HT1080 (cell line): ENCODE data around the gene OVAAL. TPM values are rescaled to one million over a fixed set of nuclear protein-coding genes. Genes with fewer than 3 reads are reported as not detected.
"Not testable (repeated sequence)": the region's sequence is repeated elsewhere in the genome, so short reads cannot be mapped to it uniquely, and the experiment has no call there.

Experiments
- DNase-seq: peaks from one replicate; pipeline ENCODE4 v3.0.0-alpha.2; 2015; ENCODE audit warnings: low read depth
- total RNA-seq: library from RNA; depleted of rRNA; stranded (reverse); fragments of >200 nt; shearing (Covaris generic); gene quantifications from 2 replicates; pipeline ENCODE4 v1.2.3, GENCODE V29; 2014

The OVAAL gene
- total RNA-seq, 1 experiment from 2014 or later, result 2.7 TPM

GRCh38 chr1:180540697-180541594, 17.8 kb upstream of the OVAAL start:
- peak; percentile 45 for DNase-seq

- DNase-seq, result no peak
These were observed 16.5 kb upstream of the OVAAL start for GRCh38 chr1:180542113-180542837.

- no peak for DNase-seq
These were observed 16.0 kb upstream of the OVAAL start for GRCh38 chr1:180542838-180543145.

GRCh38 chr1:180544050-180544449, 14.7 kb upstream of the OVAAL start:
- DNase-seq, result no peak

GRCh38 chr1:180545991-180546390, 12.8 kb upstream of the OVAAL start:
- DNase-seq, result no peak

- no peak for DNase-seq
These were observed 10.0 kb upstream of the OVAAL start for GRCh38 chr1:180548686-180549317.

DNA sequence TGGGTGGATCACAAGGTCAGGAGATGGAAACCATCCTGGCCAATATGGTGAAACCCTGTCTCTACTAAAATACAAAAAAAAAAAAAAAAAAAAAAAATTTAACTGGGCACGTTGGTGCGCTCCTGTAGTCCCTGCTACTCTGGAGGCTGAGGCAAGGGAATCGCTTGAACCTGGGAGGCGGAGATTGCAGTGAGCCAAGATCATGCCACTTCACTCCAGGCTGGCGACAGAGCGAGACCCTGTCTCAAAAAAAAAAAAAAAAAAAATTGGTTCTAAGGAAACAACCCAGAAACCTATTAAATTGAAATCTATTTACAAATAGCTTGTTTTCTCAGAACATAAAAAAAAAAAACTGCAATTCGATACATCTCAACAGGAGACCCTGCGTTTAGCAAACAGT, 9.0 kb upstream of the OVAAL start:
- DNase-seq, result not testable (repeated sequence)

GRCh38 chr1:180550241-180550640, 8.5 kb upstream of the OVAAL start:
- no peak for DNase-seq

GRCh38 chr1:180551997-180552396, 6.8 kb upstream of the OVAAL start:
- no peak for DNase-seq

DNA sequence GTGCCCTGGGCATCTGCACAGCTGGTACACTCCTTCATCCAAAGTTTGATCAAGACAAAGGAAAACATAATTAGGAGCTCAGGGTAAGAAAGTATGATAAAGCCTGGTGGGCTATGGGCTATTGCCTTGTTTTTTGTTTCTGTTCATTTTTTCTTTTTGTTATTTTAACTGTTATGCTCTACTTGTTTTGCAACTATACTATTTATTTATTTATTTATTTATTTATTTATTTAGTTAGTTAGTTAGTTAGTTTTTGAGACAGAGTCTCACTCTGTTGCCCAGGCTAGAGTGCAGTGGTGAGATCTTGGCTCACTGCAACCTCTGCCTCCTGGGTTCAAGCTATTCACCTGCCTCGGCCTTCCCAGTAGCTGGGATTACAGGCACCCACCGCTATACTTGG, 5.7 kb upstream of the OVAAL start:
- not testable (repeated sequence) for DNase-seq

DNA sequence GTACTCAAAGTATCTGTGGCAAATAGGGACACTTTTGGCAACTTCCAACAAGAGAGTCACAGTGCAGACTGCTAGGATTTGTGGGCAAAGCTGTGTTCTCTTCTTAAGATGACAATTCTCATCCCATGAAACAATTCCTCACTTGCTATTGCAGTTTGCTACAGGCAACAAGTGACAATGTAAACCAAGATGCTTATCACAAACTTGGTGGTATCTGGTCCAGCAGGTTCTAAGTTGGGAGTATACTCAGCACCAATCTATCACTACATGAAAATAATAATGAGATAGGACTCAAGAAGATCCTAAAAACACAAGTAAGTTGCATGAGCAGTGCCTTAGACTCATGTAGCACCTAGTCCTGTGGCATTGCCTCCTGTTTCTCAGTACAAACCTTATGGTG, 3.4 kb upstream of the OVAAL start:
- no peak for DNase-seq

DNA sequence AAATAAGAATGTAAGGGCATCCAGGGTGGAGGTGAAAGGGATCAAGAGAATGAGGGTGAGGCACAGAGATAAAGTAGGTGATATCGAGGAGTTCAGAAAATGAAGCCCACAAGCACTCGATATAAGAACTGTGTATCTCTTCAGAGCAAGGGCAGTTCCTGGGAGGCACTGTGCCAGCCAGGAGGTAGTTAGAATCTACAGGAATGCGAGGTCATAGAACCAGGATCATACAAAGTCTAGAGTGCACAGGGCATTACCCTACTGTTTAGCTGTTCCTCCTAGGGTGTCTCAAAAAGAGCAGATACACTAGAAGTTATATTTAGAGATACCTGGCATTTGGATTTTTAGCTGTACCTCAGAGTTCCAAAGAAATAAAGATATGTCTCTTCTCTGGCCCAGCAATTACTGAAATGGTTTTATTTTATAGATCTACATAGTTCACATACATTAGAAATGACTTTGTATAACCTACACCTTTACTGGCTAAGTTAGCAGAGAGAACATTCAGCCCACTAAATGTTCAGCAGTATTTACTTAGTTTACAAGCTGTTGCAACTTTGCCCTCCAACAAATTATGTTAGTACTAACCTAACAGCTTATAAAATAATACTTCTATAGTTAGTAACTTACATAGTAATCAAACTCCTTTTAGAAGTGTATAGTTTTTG, 1.6 kb downstream of the OVAAL start:
- DNase-seq, result no peak

DNA sequence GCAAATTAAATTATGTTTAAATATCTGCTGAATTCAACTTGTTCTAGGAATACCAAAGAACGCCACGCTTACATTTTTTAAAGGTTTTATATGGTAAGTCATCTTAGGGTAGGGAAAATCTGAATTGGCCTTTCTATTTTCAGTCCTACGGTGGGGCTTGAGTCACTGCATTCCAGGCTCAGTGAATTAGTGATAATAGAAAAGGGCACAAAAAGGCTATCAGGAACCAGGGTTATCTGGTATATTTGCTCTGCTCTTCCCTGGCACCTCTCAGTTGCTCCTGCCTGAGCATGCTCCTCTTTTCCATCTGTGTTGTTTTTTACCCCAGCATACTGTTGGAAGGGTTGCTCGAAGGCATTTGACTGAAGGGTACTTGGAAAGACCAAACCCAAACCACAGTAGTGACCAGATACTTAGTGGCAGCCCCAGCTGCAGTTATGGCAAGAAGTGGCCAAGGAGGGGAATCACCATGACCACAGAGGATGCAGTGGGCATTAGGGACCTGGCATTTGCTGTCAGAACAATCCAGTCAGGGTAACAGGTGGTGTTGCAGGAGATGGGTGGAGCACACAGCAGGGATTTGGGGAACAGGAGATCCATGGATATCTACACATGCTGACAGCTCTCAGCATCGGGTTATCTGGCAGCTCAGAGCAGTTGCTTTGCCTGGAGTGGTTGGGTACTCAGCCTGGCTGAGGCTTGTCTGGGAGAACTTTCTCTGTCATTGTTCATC, 2.3 kb downstream of the OVAAL start:
- peak; percentile 3 for DNase-seq

GRCh38 chr1:180562640-180563025, 3.9 kb downstream of the OVAAL start:
- DNase-seq, result no peak

DNA sequence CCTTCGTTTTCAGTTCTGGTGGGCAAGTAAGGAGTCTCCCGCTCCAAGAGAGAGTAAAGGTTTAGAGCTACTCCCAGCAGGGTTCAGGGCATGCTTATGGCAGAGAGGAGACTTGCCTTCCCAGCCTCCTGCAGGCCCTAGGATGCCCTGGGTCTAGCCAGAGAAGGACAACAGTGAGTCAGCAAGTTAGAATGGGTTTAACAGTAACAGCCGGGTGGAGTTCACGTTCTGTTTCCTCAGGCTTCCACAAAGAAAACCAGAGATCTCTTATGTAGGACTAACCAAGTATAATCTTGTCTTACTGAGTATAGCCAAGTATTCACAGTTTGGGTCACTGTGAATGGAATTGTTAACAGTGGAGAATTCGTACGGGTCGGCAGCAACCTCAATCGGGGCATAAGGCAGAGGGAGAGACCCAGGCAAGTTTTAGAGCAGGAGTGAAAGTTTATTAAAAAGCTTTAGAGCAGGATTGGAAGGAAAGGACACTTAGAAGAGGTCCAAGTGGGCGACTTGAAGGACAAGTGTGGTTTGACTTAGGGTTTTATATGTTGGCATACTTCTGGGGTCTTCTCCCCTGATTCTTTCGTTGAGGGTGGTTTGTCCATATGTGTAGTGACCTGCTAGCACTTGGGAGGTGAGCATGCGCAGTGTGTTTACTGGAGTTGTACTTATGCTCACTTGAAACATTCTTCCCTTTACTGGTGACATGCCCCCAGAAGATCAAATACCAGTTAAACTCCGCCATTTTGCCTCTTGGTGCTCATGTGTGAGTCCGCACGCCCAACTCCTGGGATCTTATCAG, 4.5 kb downstream of the OVAAL start:
- DNase-seq, result peak; percentile 44

DNA sequence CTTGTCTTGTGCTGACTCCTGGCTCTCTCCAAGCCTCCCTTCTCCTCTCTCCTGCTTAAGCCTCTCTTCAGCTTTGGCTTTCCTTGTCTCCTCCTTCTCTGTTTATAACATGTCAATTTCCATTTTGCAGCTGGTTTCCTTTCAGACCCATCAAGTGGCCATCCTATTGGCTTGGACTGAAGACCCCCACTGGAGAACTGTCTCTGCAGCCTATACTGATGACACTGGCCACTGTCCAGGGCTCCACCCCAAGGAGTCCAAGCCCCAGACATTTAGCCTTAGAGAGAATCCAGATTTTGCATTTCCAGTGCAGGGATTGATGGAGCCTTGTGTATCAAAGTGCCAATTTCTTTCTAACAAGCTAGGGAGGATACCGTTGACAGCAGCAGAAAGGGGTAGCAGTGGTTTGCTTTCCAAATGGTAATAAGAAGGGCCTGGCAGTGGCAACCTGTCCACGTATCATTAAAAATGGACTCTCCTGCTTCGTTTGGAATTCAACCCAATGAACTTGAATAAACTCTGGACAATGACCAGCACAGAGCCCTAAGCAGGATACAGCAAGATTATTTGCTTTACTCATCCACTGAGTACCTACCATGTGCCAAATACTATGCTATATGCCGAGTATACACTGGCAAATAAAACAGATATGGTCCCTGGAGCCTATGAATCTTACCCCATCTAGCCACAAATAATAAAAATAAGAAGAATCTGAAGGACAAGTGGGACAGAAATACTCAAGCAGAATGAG, 6.5 kb downstream of the OVAAL start:
- no peak for DNase-seq

DNA sequence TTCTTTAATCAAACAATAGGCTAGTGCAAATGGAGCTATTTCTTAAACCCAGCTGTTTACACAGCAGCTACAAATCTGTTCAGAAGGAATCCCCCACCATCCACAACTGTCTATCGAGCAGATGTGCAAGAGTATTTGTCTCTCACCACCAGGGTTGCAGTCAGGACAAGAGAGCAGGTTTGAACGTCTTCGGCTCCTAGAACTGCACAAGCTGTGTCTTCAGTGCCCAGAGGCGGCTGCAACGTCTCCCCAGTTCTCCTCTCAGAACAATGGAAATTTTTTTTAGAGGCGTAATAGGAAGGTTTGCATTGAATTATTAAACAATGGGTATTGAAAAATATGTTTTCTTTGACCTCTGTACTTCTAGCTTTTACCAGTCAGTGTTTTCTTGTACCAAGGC, 7.3 kb downstream of the OVAAL start:
- DNase-seq, result no peak

DNA sequence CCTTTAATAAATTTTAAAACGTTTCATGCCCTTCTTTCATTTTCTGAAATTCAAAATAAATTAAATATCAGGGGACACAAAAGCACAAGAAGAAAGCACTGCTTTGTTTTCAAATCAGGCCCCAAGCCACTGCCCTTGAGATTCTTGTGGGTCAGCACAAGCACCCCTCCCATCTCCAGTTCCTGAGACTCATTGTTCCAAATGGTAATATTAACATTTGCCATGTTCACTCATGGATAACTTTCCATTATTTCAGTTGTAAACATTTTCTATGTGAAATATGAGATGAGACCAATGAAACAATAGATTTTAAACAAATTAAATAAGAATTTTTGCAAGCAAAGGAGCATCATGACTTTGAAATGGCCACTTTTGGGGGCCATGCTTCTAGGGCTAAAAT, 7.7 kb downstream of the OVAAL start:
- no peak for DNase-seq

- DNase-seq, result no peak
These were observed 8.9 kb downstream of the OVAAL start for GRCh38 chr1:180567654-180568053.

DNA sequence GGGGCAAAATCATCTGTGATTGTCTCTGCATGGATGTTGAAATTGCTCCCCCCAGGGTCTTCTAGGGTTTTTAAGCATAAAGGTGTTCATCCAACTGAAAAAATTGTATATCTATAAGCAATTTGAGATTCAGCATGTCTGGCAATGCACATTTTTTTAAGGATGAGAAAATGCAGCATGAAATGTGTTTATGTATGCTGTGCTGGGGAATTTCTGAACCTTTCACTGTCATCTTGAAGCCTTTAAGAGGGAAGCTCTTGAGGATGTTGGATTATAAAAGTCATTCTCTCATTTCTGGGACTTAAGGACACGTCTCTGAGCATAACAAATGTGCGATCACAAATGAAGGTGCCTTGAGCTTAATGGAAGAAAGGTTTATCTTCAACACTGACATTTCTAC, 9.4 kb downstream of the OVAAL start:
- no peak for DNase-seq
